ENCODE results near the gene TRH. TPM values are rescaled to one million over a fixed set of nuclear protein-coding genes. Genes with fewer than 3 reads are reported as not detected.

Gene TRH
- total RNA-seq, 1 experiment from 2014 or later, result not detected

DNA sequence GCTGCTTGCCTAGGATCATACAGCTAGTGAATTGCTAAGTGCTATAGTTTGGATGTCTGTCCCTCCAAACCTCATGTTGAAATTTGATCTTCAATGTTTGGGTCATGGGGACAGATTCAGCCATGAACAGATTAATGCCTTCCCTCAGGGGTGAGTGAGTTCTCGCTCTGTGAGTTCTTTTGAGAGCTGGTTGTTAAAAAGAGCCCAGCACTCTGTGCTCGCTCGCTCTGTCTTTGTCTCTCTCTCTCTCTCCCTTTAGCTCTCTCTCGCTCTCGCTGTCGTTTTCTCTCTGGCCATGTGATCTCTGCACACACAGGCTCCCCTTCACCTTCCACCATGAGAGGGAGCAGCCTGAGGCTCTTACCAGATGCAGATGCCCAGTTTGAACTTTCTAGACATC lies 14.9 kb downstream of the TRH start:
- H3K9me3 ChIP-seq, result no peaks in the 10 kb centered on the region
- BruUV-seq (replicated peaks), result no TSS peak
- H3K9me3 Mint-ChIP-seq (ENCODE audit: unreplicated experiment), result no peaks in the 10 kb centered on the region
- H3K4me1 Mint-ChIP-seq (ENCODE audit: low read depth, unreplicated experiment), result no peaks in the 10 kb centered on the region
- H3K27me3 Mint-ChIP-seq (ENCODE audit: insufficient read depth, unreplicated experiment), result peaks cover 5% of the 10 kb centered on the region
- H3K27me3 ChIP-seq (replicated peaks; ENCODE audit: control insufficient read depth, insufficient read depth, low read length), result no peaks in the 10 kb centered on the region
- ChIA-PET POLR2A (no interaction called here), CTCF (no interaction called here)
- no peak overlapping the region for H3K4me3 ChIP-seq (ENCODE audit: low read depth, low read length)
- TF ChIP-seq, protein P1, sequence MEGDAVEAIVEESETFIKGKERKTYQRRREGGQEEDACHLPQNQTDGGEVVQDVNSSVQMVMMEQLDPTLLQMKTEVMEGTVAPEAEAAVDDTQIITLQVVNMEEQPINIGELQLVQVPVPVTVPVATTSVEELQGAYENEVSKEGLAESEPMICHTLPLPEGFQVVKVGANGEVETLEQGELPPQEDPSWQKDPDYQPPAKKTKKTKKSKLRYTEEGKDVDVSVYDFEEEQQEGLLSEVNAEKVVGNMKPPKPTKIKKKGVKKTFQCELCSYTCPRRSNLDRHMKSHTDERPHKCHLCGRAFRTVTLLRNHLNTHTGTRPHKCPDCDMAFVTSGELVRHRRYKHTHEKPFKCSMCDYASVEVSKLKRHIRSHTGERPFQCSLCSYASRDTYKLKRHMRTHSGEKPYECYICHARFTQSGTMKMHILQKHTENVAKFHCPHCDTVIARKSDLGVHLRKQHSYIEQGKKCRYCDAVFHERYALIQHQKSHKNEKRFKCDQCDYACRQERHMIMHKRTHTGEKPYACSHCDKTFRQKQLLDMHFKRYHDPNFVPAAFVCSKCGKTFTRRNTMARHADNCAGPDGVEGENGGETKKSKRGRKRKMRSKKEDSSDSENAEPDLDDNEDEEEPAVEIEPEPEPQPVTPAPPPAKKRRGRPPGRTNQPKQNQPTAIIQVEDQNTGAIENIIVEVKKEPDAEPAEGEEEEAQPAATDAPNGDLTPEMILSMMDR (IDR thresholded peaks at IDR 0.05; ENCODE audit: insufficient read depth in 1 of 2, low read depth in 1 of 2, low read length in 1 of 2, severe bottlenecking in 1 of 2, unreplicated experiment in 1 of 2), result no peak
- H3K4me1 ChIP-seq, result no peaks in the 10 kb centered on the region
- intact Hi-C loops (cut with micrococcal nuclease; ENCODE audit: unreplicated experiment), result no loop called here
- H3K36me3 Mint-ChIP-seq (ENCODE audit: insufficient read depth, unreplicated experiment), result no peaks in the 10 kb centered on the region
- no peak overlapping the region for H3K4me3 Mint-ChIP-seq (ENCODE audit: unreplicated experiment)
- DNase-seq, result no peak
- no peak overlapping the region for H3K27ac Mint-ChIP-seq (ENCODE audit: unreplicated experiment)
- H3K36me3 ChIP-seq (ENCODE audit: control insufficient read depth, insufficient read depth, low read length), result no peaks in the 10 kb centered on the region

DNA sequence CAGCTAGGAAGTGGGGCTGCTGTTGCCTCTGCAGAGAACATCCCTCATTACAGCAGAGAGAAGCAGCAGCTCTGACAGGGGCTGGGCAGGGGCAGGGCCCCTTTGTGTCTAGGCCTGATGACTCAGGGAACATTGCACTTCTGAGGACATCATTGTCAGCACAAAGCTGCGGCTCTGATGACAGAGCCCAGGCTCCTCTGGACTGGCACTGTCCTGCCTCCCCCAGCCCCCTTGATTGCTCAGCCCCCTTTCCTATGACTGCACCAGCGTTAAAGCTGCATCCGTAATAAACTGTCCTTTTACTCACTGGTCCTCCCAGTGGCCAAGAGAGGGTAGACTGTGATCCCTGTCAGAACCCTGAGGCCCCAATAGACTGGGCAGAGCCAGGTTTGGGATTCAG lies 18.3 kb downstream of the TRH start:
- H3K36me3 ChIP-seq (ENCODE audit: control insufficient read depth, insufficient read depth, low read length), result no peaks in the 10 kb centered on the region
- POLR2A ChIA-PET, result no interaction called here

DNA sequence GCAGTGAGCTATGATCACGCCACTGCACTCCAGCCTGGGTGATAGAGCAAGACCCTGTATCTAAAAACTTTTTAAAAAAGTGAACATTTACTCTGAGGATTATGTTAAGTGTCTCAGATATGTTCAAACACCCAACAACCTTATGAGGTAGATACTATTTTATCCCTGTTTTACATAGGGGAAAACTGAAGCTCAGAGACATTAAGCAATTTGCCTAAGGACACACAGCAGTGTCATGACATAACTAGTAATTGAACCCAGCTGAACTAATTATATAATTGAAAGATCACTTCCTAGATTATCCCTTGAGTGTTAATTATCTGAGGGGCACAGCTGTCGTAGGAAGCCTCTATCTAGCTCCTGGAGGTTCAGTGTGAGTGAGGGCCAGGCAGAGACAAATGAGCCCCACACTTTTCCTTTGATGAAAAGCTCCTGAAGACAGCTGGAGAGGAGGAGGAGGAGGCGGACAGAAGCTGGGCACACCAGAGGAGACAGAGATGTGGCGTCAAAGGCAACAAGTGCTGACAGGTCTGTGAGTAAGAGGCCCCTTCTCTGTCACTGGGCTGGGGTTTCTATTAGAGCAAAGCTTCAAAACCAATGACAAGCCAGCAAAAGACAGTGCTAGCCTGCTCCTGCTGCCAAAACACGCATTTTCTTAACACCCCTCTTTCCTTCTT lies 20.5 kb downstream of the TRH start:
- no peaks in the 10 kb centered on the region for H3K9me3 Mint-ChIP-seq (ENCODE audit: unreplicated experiment)
- no peak for DNase-seq
- Histone ChIP-seq H3K4me1 (no peaks in the 10 kb centered on the region), H3K36me3 (ENCODE audit: control insufficient read depth, insufficient read depth, low read length) (no peaks in the 10 kb centered on the region), H3K4me3 (ENCODE audit: low read depth, low read length) (no peak overlapping the region), H3K9me3 (no peaks in the 10 kb centered on the region), H3K27me3 (replicated peaks; ENCODE audit: control insufficient read depth, insufficient read depth, low read length) (no peaks in the 10 kb centered on the region; the same call in 1 of the 2 replicates)
- no peak overlapping the region for H3K27ac Mint-ChIP-seq (ENCODE audit: unreplicated experiment)
- H3K27me3 Mint-ChIP-seq (ENCODE audit: insufficient read depth, unreplicated experiment), result peaks cover 10% of the 10 kb centered on the region
- H3K4me3 Mint-ChIP-seq (ENCODE audit: unreplicated experiment), result no peak overlapping the region
- intact Hi-C loops (cut with micrococcal nuclease; ENCODE audit: unreplicated experiment), result loop anchor here (5.0 kb wide), 1 partner anchor 53 kb away; no protein-coding TSS in a partner anchor
- TF ChIP-seq, protein P1 (IDR thresholded peaks at IDR 0.05; ENCODE audit: insufficient read depth in 1 of 2, low read depth in 1 of 2, low read length in 1 of 2, severe bottlenecking in 1 of 2, unreplicated experiment in 1 of 2), result no peak
- BruUV-seq (replicated peaks), result no TSS peak
- H3K4me1 Mint-ChIP-seq (ENCODE audit: low read depth, unreplicated experiment), result no peaks in the 10 kb centered on the region
- ChIA-PET POLR2A (no interaction called here), CTCF (no interaction called here)
- no peaks in the 10 kb centered on the region for H3K36me3 Mint-ChIP-seq (ENCODE audit: insufficient read depth, unreplicated experiment)

More for the DNA sequence above, 18.3 kb downstream of the TRH start:
- H3K4me3 ChIP-seq (ENCODE audit: low read depth, low read length), result no peak overlapping the region
- H3K9me3 ChIP-seq, result no peaks in the 10 kb centered on the region
- H3K27me3 Mint-ChIP-seq (ENCODE audit: insufficient read depth, unreplicated experiment), result peaks cover 5% of the 10 kb centered on the region
- H3K4me1 Mint-ChIP-seq (ENCODE audit: low read depth, unreplicated experiment), result no peaks in the 10 kb centered on the region
- no peak overlapping the region for H3K4me3 Mint-ChIP-seq (ENCODE audit: unreplicated experiment)
- H3K27me3 ChIP-seq (replicated peaks; ENCODE audit: control insufficient read depth, insufficient read depth, low read length), result no peaks in the 10 kb centered on the region; the same call in 1 of the 2 replicates
- CTCF ChIA-PET, result interaction anchor here (0.6 to 2.5 kb wide), 2 partner anchors 39 to 51 kb away, joined by 4 to 10 read pairs; no protein-coding TSS in a partner anchor
- no peak overlapping the region for H3K27ac Mint-ChIP-seq (ENCODE audit: unreplicated experiment)
- BruUV-seq (replicated peaks), result no TSS peak
- DNase-seq, result peak in 1 of 2 experiments; percentile 32
- H3K36me3 Mint-ChIP-seq (ENCODE audit: insufficient read depth, unreplicated experiment), result no peaks in the 10 kb centered on the region
- no peaks in the 10 kb centered on the region for H3K4me1 ChIP-seq
- intact Hi-C loops (cut with micrococcal nuclease; ENCODE audit: unreplicated experiment), result loop anchor here (5.0 kb wide), 1 partner anchor 50 kb away; no protein-coding TSS in a partner anchor
- no peaks in the 10 kb centered on the region for H3K9me3 Mint-ChIP-seq (ENCODE audit: unreplicated experiment)
- TF ChIP-seq, protein P1 (IDR thresholded peaks at IDR 0.05; ENCODE audit: insufficient read depth in 1 of 2, low read depth in 1 of 2, low read length in 1 of 2, severe bottlenecking in 1 of 2, unreplicated experiment in 1 of 2), result peak; percentile 28 to 52
